Fibroblast of skin of back (primary cell): ENCODE results near the gene NID1. TPM values are rescaled to one million over a fixed set of nuclear protein-coding genes. Genes with fewer than 3 reads are reported as not detected.
A peak's percentile ranks its signal among the peaks of the same experiment; 100 is the strongest.

Source experiments
- DNase-seq: peaks from one replicate; pipeline ENCODE4 v3.0.0-alpha.2; 2013
- polyA plus RNA-seq, 2 experiments: library from polyadenylated mRNA; unstranded; fragments of 120-200 nt; gene quantifications; one replicate each; pipeline ENCODE4 v1.2.1, GENCODE V29; 2013; ENCODE audit not compliant: insufficient read length in 2 of 2

The NID1 gene
- polyA plus RNA-seq (2013, experiment 1 of 2; ENCODE audit: insufficient read length): 173 TPM
- polyA plus RNA-seq (2013, experiment 2 of 2; ENCODE audit: insufficient read length): 207 TPM

GRCh38 chr1:236064674-236065508 is at the start of gene NID1:
TSS of gene NID1 (minus strand) at chr1:236065090. CDS start at chr1:236065079, 11 bp downstream.
- peak; percentile 87 for DNase-seq

GRCh38 chr1:236114076-236114747 is 49.3 kb upstream of the NID1 start:
- no peak for DNase-seq

DNA sequence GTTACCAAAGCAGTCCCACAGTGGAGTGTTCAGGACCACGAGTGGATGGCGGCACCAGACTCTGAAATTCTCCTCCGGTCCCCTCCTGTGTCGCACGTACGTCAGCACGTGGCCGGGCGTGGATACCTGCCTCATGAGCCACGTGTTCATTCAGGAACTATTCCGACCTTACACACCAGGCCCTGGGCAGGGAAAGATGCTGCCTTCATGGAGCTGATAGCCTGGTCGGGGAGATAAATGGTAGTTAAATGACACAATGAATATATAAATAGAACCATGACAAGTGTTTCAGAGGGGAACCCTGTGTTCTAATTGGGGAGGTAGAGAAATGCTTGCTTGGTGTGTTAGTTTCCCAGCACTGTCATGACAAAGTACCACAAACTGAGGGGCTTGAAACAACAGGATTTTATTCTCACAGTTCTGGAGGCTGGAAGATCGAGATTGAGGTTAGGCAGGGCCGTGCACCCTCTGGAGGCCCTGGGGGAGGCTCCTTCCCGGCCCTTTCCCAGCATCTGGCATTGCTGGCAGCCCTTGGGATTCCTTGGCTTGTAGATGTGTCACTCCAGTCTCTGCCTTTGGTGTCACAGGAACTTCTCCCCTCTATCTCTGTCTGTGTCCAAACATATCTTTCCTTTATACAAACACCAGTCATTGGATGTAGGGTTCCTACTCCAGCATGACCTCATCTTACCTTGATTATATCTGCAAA is 48.6 kb upstream of the NID1 start:
- DNase-seq: no peak

GRCh38 chr1:236112332-236112627 is 47.4 kb upstream of the NID1 start:
- DNase-seq: no peak

DNA sequence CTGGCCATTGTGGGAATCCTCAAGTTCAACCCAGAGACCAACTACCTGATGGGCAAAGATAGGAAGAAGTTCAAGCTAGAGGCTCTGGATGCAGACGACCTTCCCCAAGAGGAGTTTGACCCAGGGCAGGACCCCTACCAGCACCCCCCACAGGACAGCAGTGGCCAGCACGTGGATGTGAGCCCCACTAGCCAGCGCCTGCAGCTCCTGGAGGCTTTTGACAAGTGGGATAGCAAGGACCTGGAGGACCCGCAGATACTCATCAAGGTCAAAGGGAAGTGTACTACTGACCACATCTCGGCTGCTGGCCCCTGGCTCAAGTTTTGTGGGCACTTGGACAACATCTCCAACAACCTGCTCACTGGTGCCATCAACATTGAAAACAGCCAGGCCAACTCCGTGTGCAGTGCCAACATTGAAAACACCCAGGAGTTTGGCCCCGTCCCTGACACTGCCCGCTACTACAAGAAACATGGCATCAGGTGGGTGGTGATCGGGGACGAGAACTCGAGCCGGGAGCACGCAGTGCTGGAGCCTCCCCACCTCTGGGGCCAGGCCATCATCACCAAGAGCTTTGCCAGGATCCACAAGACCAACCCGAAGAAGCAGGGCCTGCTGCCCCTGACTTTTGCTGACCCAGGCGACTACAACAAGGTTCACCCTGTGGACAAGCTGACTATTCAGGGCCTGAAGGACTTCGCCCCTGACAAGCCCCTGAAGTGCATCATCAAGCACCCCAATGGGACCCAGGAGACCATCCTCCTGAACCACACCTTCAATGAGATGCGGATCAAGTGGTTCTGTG is 46.8 kb upstream of the NID1 start:
- no peak for DNase-seq

DNA sequence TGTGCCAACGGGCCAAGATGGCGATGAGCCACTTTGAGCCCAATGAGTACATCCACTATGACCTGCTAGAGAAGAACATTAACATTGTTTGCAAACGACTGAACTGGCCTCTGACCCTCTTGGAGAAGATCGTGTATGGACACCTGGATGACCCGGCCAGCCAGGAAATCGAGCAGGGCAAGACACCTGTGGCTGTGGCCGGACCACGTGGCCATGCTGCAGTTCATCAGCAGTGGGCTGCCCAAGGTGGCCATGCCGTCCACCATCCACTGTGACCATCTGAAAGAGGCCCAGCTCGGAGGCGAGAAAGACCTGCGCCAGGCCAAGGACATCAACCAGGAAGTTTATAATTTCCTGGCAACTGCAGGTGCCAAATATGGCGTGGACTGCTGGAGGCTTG is 45.2 kb upstream of the NID1 start:
- no peak for DNase-seq

GRCh38 chr1:236108027-236108648 is 43.2 kb upstream of the NID1 start:
- DNase-seq: no peak

DNA sequence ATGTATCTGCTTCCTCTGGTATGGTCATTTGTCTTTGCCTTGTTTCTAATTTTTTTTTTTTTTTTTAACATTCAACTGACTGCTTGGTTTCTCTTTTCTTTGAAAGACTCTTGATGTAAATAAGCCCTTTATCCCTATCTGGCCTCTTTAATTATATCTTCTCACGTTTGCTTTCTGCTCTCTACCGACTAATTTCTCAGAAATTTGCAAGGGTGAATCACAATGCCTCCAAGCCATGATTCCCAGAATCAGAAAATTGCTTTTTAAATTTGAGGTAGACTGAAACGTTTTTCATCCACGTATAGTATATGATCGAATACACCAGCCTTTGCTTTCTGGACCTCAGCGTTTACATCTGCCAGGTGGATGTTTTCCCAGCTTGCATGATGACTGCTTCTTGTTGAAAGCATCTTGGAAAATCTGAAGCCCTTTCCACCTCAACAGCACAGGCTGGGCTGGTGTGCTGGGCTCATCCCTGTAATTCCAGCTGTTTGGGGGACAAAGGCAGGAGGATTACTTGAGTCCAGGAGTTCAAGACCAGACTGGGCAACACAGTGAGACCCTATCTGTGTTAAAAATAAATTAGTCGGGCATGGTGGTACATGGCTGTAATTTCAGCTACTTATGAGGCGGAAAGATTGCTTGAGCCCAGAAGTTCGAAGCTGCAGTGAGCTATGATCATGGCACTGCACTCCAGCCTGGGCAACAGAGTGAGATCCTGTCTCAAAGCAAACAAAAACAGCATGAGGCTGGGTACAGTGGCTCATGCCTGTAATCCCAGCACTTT is 42.4 kb upstream of the NID1 start:
- DNase-seq: no peak

DNA sequence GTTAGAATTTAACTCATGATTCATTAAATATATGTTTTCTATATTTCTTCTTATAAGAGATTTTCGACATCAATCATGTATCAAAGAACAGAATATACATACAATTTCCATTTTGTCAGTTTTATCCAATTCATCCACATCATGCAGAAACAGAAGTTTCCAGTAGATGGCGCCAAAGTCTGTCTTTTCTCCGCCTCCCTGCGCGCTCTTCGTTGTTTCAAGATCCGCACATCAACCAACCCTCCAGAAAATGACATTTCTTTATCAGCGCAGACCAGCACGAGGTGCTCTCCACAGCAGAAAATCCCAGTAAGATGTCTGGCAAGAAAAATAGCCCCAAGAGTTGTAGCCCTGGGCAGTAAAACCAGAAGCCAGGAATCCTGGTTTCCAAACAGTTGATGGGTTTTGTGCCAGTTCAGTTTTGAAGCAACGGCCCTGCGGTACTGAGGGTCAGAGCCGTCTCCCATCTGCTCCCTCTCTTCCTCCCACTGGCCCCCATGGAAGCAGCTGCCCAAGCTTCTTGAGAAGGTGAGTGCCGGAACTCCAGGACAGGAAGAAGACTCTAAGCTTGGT is 38.8 kb upstream of the NID1 start:
- DNase-seq: peak; percentile 55

GRCh38 chr1:236103059-236103458 is 38.2 kb upstream of the NID1 start:
- no peak for DNase-seq

- DNase-seq: no peak
These were observed 37.7 kb upstream of the NID1 start for GRCh38 chr1:236102611-236103010.

DNA sequence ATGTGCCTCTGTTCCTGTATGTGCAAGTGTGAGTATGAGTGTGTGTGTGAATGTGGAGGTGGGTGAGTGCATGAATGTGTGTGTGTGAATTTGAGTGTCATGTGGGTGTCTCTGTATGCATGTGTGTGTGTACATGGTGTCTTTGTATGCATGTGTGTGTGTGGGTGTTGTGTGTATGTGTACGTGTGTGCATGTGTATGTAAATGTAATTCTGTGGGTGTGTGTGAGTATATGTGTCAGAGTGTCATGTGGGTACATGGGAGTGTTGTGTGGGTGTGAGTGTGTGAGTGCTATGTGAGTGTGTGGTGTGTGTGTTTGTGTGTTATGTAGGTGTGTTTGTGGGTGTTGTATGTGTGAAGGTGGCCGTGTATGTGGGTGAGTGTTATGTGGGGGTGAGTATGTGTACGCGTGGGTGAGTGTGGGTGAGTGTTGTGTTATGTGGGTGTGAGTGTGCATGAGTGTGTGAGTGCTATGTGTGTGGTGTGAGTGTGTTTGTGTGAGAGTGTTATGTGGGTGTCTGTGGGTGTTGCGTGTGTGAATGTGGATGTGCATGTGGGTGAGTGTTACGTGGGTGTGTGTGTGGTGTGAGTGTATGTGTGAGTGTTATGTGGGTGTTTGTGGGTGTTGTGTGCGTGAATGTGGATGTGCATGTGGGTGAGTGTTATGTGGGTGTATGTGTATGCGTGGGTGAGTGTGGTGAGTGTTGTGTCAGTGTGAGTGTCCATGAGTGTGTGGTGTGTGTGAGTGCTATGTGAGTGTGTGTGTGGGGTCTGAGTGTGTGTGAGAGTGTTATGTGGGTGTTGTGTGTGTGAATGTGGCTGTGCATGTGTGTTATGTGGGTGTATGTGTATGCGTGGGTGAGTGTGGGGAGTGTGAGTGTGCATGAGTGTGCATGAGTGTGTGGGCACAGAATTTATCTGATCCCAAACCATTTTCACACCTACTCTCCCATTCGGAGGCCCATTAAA is 36.6 kb upstream of the NID1 start:
- DNase-seq: no peak

DNA sequence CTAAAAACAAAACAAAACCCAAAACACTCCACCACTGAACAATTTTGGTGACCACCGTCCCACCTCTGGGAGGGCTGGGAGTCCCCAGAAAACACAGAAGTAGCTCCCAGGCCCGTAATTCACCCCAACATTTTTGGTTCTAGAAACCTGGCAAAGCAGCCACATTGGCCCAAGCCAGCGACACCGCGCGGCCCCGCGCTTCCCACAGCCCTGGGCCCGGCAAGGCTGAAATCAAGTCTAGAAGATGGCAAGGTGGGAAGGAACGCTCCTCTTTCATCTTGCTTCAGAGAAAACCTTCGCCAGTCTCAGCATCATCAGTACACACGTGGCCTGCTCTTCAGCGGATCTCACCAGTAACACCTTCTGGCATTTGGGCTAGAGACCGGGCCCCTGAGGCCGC is 35.9 kb upstream of the NID1 start:
- no peak for DNase-seq

DNA sequence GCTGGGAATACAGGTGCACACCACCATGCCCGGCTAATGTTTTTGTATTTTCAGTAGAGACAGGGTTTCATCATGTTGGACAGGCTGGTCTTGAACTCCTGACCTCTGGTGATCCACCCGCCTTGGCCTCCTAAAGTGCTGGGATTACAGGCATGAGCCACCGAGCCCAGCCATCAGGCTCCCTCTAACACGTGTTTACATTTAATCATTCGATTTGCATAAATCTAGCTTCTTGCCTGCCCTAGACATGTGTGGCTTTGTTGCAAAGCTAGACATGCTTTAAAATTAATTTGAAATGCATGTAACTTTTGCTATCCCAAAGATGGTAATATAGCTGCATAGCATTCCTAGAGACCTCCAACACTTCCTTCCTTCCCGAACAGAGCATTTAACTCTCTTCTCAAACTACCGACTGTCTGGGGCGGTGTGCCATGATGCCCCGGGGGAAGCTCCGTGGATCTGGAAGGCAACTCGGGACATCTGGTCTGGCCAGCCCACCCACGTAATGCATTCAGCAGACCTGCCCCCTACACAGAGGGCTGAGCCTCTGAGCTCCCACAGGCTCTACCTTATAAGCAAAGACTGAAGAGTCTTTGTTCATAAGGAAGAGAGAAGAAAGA is 34.6 kb upstream of the NID1 start:
- DNase-seq: peak; percentile 13

- no peak for DNase-seq
These were observed 33.4 kb upstream of the NID1 start for GRCh38 chr1:236098267-236098666.

GRCh38 chr1:236096660-236097482 is 32.0 kb upstream of the NID1 start:
- peak; percentile 56 for DNase-seq

GRCh38 chr1:236095705-236096520 is 31.0 kb upstream of the NID1 start:
- no peak for DNase-seq
